ENCODE data around the gene FBXO28.
A peak's percentile ranks its signal among the peaks of the same experiment; 100 is the strongest.

Gene FBXO28

GRCh38 chr1:224163311-224163710 is 49.4 kb downstream of the FBXO28 start:
- Histone ChIP-seq H3K4ac (ENCODE audit: low read depth in 1 of 2, low read length in 2 of 2) (no peak overlapping the region), H2BK120ac (ENCODE audit: low read depth, low read length) (no peak overlapping the region), H3K27ac (ENCODE audit: low read length, poor library complexity, severe bottlenecking) (no peak overlapping the region), H2BK5ac (ENCODE audit: low read depth, low read length, poor library complexity, severe bottlenecking) (no peak overlapping the region), H4K8ac (ENCODE audit: low read length) (no peak overlapping the region), H2BK12ac (ENCODE audit: low read length in 2 of 2) (no peak overlapping the region), H2AFZ (ENCODE audit: low read depth, low read length) (no peak overlapping the region), H3K4me3 (ENCODE audit: insufficient read depth in 1 of 2, low read depth in 1 of 2, low read length in 2 of 2) (no peak overlapping the region), H2AK5ac (ENCODE audit: low read length, severe bottlenecking) (no peak overlapping the region), H3K9ac (ENCODE audit: low read length) (no peak overlapping the region), H3K4me2 (ENCODE audit: low read length, poor library complexity, severe bottlenecking) (no peak overlapping the region), H3K36me3 (ENCODE audit: control insufficient read depth in 1 of 2, insufficient read depth in 2 of 2, low read depth in 1 of 2, low read length in 2 of 2) (peaks cover 0 to 39% of the 10 kb centered on the region in 2 experiments), H3K4me1 (ENCODE audit: control insufficient read depth, insufficient read depth, low read depth, low read length) (no peaks in the 10 kb centered on the region), H2BK15ac (ENCODE audit: low read depth, poor library complexity, severe bottlenecking) (no peak overlapping the region), H3K9me3 (ENCODE audit: control insufficient read depth, low read length) (no peaks in the 10 kb centered on the region), H3K27me3 (ENCODE audit: control insufficient read depth in 1 of 2, insufficient read depth in 1 of 2, low read length in 2 of 2) (no peaks in the 10 kb centered on the region), H3K79me1 (replicated peaks; ENCODE audit: low read length, poor library complexity, severe bottlenecking) (peaks cover 4% of the 10 kb centered on the region), H3K23ac (ENCODE audit: low read length in 2 of 2) (no peak overlapping the region), H3K14ac (ENCODE audit: low read length in 2 of 2) (no peak overlapping the region), H3K18ac (ENCODE audit: low read depth in 1 of 2, low read length in 2 of 2) (no peak overlapping the region), H4K91ac (ENCODE audit: low read length) (no peak overlapping the region)
- WGBS: 100% methylated on average over 1 of the region's 2 CpGs
- no peak for DNase-seq

- H2BK15ac ChIP-seq (ENCODE audit: low read depth, poor library complexity, severe bottlenecking): no peak overlapping the region
- H2AFZ ChIP-seq (ENCODE audit: low read depth, low read length): no peak overlapping the region
- no peak overlapping the region for H2BK12ac ChIP-seq (ENCODE audit: low read length in 2 of 2)
- H3K18ac ChIP-seq (ENCODE audit: low read depth in 1 of 2, low read length in 2 of 2): no peak overlapping the region
- H3K27me3 ChIP-seq (ENCODE audit: control insufficient read depth in 1 of 2, insufficient read depth in 1 of 2, low read length in 2 of 2): peaks cover 0 to 2% of the 10 kb centered on the region in 2 experiments
- peak overlapping the region; percentile 74 for H3K27ac ChIP-seq (ENCODE audit: low read length, poor library complexity, severe bottlenecking)
- no peak overlapping the region for H3K4ac ChIP-seq (ENCODE audit: low read depth in 1 of 2, low read length in 2 of 2)
- H3K4me3 ChIP-seq (ENCODE audit: insufficient read depth in 1 of 2, low read depth in 1 of 2, low read length in 2 of 2): peak overlapping the region in 1 of 2 experiments; percentile 64
- DNase-seq: no peak
- no peaks in the 10 kb centered on the region for H3K9me3 ChIP-seq (ENCODE audit: control insufficient read depth, low read length)
- no peak overlapping the region for H4K8ac ChIP-seq (ENCODE audit: low read length)
- H2BK120ac ChIP-seq (ENCODE audit: low read depth, low read length): no peak overlapping the region
- H3K4me1 ChIP-seq (ENCODE audit: control insufficient read depth, insufficient read depth, low read depth, low read length): peaks cover 1% of the 10 kb centered on the region
- H3K4me2 ChIP-seq (ENCODE audit: low read length, poor library complexity, severe bottlenecking): peak overlapping the region; percentile 10
- no peak overlapping the region for H3K23ac ChIP-seq (ENCODE audit: low read length in 2 of 2)
- H4K91ac ChIP-seq (ENCODE audit: low read length): no peak overlapping the region
- H3K36me3 ChIP-seq (ENCODE audit: control insufficient read depth in 1 of 2, insufficient read depth in 2 of 2, low read depth in 1 of 2, low read length in 2 of 2): no peaks in the 10 kb centered on the region
- no peaks in the 10 kb centered on the region for H3K79me1 ChIP-seq (replicated peaks; ENCODE audit: low read length, poor library complexity, severe bottlenecking)
- H3K9ac ChIP-seq (ENCODE audit: low read length): peak overlapping the region; percentile 47
- 91% methylated on average over 5 of the region's 5 CpGs for WGBS
- H2BK5ac ChIP-seq (ENCODE audit: low read depth, low read length, poor library complexity, severe bottlenecking): no peak overlapping the region
- no peak overlapping the region for H3K14ac ChIP-seq (ENCODE audit: low read length in 2 of 2)
- H2AK5ac ChIP-seq (ENCODE audit: low read length, severe bottlenecking): no peak overlapping the region
Measured at GRCh38 chr1:224168859-224169380, 55.0 kb downstream of the FBXO28 start.

GRCh38 chr1:224169718-224170270 is 55.9 kb downstream of the FBXO28 start:
- no peak overlapping the region for H2BK5ac ChIP-seq (ENCODE audit: low read depth, low read length, poor library complexity, severe bottlenecking)
- 95% methylated on average over 3 of the region's 4 CpGs for WGBS
- H4K91ac ChIP-seq (ENCODE audit: low read length): no peak overlapping the region

GRCh38 chr1:224170343-224170742 is 56.4 kb downstream of the FBXO28 start:
- Histone ChIP-seq H3K36me3 (ENCODE audit: control insufficient read depth in 1 of 2, insufficient read depth in 2 of 2, low read depth in 1 of 2, low read length in 2 of 2) (no peaks in the 10 kb centered on the region), H2AFZ (ENCODE audit: low read depth, low read length) (no peak overlapping the region), H3K18ac (ENCODE audit: low read depth in 1 of 2, low read length in 2 of 2) (no peak overlapping the region), H2AK5ac (ENCODE audit: low read length, severe bottlenecking) (no peak overlapping the region), H2BK120ac (ENCODE audit: low read depth, low read length) (no peak overlapping the region), H2BK5ac (ENCODE audit: low read depth, low read length, poor library complexity, severe bottlenecking) (no peak overlapping the region), H3K4me1 (ENCODE audit: control insufficient read depth, insufficient read depth, low read depth, low read length) (peaks cover 1% of the 10 kb centered on the region), H3K4me2 (ENCODE audit: low read length, poor library complexity, severe bottlenecking) (no peak overlapping the region), H2BK15ac (ENCODE audit: low read depth, poor library complexity, severe bottlenecking) (no peak overlapping the region), H2BK12ac (ENCODE audit: low read length in 2 of 2) (no peak overlapping the region), H4K8ac (ENCODE audit: low read length) (no peak overlapping the region), H3K14ac (ENCODE audit: low read length in 2 of 2) (no peak overlapping the region), H3K79me1 (replicated peaks; ENCODE audit: low read length, poor library complexity, severe bottlenecking) (no peaks in the 10 kb centered on the region), H3K4ac (ENCODE audit: low read depth in 1 of 2, low read length in 2 of 2) (no peak overlapping the region), H3K4me3 (ENCODE audit: insufficient read depth in 1 of 2, low read depth in 1 of 2, low read length in 2 of 2) (no peak overlapping the region), H4K91ac (ENCODE audit: low read length) (no peak overlapping the region), H3K9me3 (ENCODE audit: control insufficient read depth, low read length) (no peaks in the 10 kb centered on the region), H3K27ac (ENCODE audit: low read length, poor library complexity, severe bottlenecking) (no peak overlapping the region), H3K9ac (ENCODE audit: low read length) (no peak overlapping the region), H3K23ac (ENCODE audit: low read length in 2 of 2) (no peak overlapping the region), H3K27me3 (ENCODE audit: control insufficient read depth in 1 of 2, insufficient read depth in 1 of 2, low read length in 2 of 2) (peaks cover 0 to 2% of the 10 kb centered on the region in 2 experiments)
- DNase-seq: no peak
- WGBS: 87% methylated on average over 4 of the region's 4 CpGs

More at GRCh38 chr1:224169718-224170270, 55.9 kb downstream of the FBXO28 start:
- no peak overlapping the region for H3K9ac ChIP-seq (ENCODE audit: low read length)
- H2BK15ac ChIP-seq (ENCODE audit: low read depth, poor library complexity, severe bottlenecking): no peak overlapping the region
- no peak overlapping the region for H3K14ac ChIP-seq (ENCODE audit: low read length in 2 of 2)
- no peak overlapping the region for H2AK5ac ChIP-seq (ENCODE audit: low read length, severe bottlenecking)
- no peak overlapping the region for H3K23ac ChIP-seq (ENCODE audit: low read length in 2 of 2)
- H3K79me1 ChIP-seq (replicated peaks; ENCODE audit: low read length, poor library complexity, severe bottlenecking): no peaks in the 10 kb centered on the region
- no peak overlapping the region for H4K8ac ChIP-seq (ENCODE audit: low read length)
- H2BK120ac ChIP-seq (ENCODE audit: low read depth, low read length): no peak overlapping the region
- peaks cover 1% of the 10 kb centered on the region for H3K4me1 ChIP-seq (ENCODE audit: control insufficient read depth, insufficient read depth, low read depth, low read length)
- no peaks in the 10 kb centered on the region for H3K9me3 ChIP-seq (ENCODE audit: control insufficient read depth, low read length)
- H2BK12ac ChIP-seq (ENCODE audit: low read length in 2 of 2): no peak overlapping the region
- H3K36me3 ChIP-seq (ENCODE audit: control insufficient read depth in 1 of 2, insufficient read depth in 2 of 2, low read depth in 1 of 2, low read length in 2 of 2): no peaks in the 10 kb centered on the region
- no peak overlapping the region for H3K4me2 ChIP-seq (ENCODE audit: low read length, poor library complexity, severe bottlenecking)
- peaks cover 0 to 2% of the 10 kb centered on the region in 2 experiments for H3K27me3 ChIP-seq (ENCODE audit: control insufficient read depth in 1 of 2, insufficient read depth in 1 of 2, low read length in 2 of 2)
- H3K18ac ChIP-seq (ENCODE audit: low read depth in 1 of 2, low read length in 2 of 2): no peak overlapping the region
- H3K4me3 ChIP-seq (ENCODE audit: insufficient read depth in 1 of 2, low read depth in 1 of 2, low read length in 2 of 2): no peak overlapping the region
- no peak overlapping the region for H3K4ac ChIP-seq (ENCODE audit: low read depth in 1 of 2, low read length in 2 of 2)
- H2AFZ ChIP-seq (ENCODE audit: low read depth, low read length): no peak overlapping the region
- no peak overlapping the region for H3K27ac ChIP-seq (ENCODE audit: low read length, poor library complexity, severe bottlenecking)
- no peak for DNase-seq
